Adrenal gland (tissue), 5 donors: ENCODE results near the gene GCSAM.
A peak's percentile ranks its signal among the peaks of the same experiment; 100 is the strongest.

Source experiments
- CTCF ChIP-seq, 6 experiments: fragments of 450-650 bp in 4 of 6; fragments of 200-600 bp in 2 of 6; sonication (generic) in 1 of 6; IDR thresholded peaks; 1 replicate in 5 of 6; 2 replicates in 1 of 6; pipeline versions ENCODE4 v1.5.1 to v1.8.0; 2016 to 2021; ENCODE audit warnings: antibody characterized with exemption in 6 of 6, mild to moderate bottlenecking in 2 of 6, moderate library complexity in 1 of 6
- POLR2A ChIP-seq, 2 donors: fragments of 450-650 bp; IDR thresholded peaks; one replicate each; pipeline ENCODE4 v1.6.1; 2017; ENCODE audit warnings: antibody characterized with exemption in 2 of 2, mild to moderate bottlenecking in 2 of 2, moderate library complexity in 1 of 2
- donor health status: DM: no; HTN: no; CAD: no.

- TF ChIP-seq POLR2A (IDR thresholded peaks at IDR 0.05) (no peak), CTCF (IDR thresholded peaks at IDR 0.05) (peak in 1 of 6 experiments; percentile 0)
These were observed 46.0 kb downstream of the GCSAM start for GRCh38 chr3:112086875-112087524.
